ENCODE measurements around the gene PRICKLE3. TPM values are rescaled to one million over a fixed set of nuclear protein-coding genes. Genes with fewer than 3 reads are reported as not detected.

The PRICKLE3 gene
- total RNA-seq, 2 donors from 2014 or later, result 7.5 to 13.2 TPM

- H3K27ac ChIP-seq, result no peak overlapping the region
- 86 to 88% methylated on average over 2 of the region's 2 CpGs for WGBS, 2 donors
- no peaks in the 10 kb centered on the region for H3K27me3 ChIP-seq
- TF ChIP-seq, protein P1, sequence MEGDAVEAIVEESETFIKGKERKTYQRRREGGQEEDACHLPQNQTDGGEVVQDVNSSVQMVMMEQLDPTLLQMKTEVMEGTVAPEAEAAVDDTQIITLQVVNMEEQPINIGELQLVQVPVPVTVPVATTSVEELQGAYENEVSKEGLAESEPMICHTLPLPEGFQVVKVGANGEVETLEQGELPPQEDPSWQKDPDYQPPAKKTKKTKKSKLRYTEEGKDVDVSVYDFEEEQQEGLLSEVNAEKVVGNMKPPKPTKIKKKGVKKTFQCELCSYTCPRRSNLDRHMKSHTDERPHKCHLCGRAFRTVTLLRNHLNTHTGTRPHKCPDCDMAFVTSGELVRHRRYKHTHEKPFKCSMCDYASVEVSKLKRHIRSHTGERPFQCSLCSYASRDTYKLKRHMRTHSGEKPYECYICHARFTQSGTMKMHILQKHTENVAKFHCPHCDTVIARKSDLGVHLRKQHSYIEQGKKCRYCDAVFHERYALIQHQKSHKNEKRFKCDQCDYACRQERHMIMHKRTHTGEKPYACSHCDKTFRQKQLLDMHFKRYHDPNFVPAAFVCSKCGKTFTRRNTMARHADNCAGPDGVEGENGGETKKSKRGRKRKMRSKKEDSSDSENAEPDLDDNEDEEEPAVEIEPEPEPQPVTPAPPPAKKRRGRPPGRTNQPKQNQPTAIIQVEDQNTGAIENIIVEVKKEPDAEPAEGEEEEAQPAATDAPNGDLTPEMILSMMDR (IDR thresholded peaks at IDR 0.05), result no peak
- TF ChIP-seq POLR2A (IDR thresholded peaks at IDR 0.05), result no peak
- intact Hi-C loops (cut with DNase I), result no loop called here
- H3K9me3 ChIP-seq, result no peaks in the 10 kb centered on the region
- H3K36me3 ChIP-seq (replicated peaks in 1 of 2; ENCODE audit: insufficient read depth in 1 of 2, low read depth in 2 of 2), result no peaks in the 10 kb centered on the region
- H3K4me1 ChIP-seq, result no peaks in the 10 kb centered on the region
- DNase-seq, result no peak
- H3K4me3 ChIP-seq, result no peak overlapping the region
- no peak for ATAC-seq
Measured at GRCh38 chrX:49214416-49214815, 28.2 kb upstream of the PRICKLE3 start.

- no peak for TF ChIP-seq POLR2A (IDR thresholded peaks at IDR 0.05)
- TF ChIP-seq, protein P1 (IDR thresholded peaks at IDR 0.05), result no peak
- Histone ChIP-seq H3K36me3 (replicated peaks in 1 of 2; ENCODE audit: insufficient read depth in 1 of 2, low read depth in 2 of 2) (no peaks in the 10 kb centered on the region), H3K27ac (no peak overlapping the region), H3K9me3 (no peaks in the 10 kb centered on the region), H3K27me3 (no peaks in the 10 kb centered on the region), H3K4me3 (no peak overlapping the region), H3K4me1 (no peaks in the 10 kb centered on the region)
- 38 to 45% methylated on average over 1 of the region's 1 CpG for WGBS, 2 donors
- intact Hi-C loops (cut with DNase I), result no loop called here
- DNase-seq (no peak), ATAC-seq (no peak)
Measured at GRCh38 chrX:49212861-49213260, 26.7 kb upstream of the PRICKLE3 start.

- intact Hi-C loops (cut with DNase I), result no loop called here
- H3K9me3 ChIP-seq, result no peaks in the 10 kb centered on the region
- WGBS, 2 donors, result 90% methylated on average over 2 of the region's 2 CpGs; no CpG with 5 or more reads in 1 of the 2 donors
- no peaks in the 10 kb centered on the region for H3K27me3 ChIP-seq
- H3K4me1 ChIP-seq, result no peaks in the 10 kb centered on the region
- no peak overlapping the region for H3K27ac ChIP-seq
- no peaks in the 10 kb centered on the region for H3K36me3 ChIP-seq (replicated peaks in 1 of 2; ENCODE audit: insufficient read depth in 1 of 2, low read depth in 2 of 2)
- TF ChIP-seq, protein P1 (IDR thresholded peaks at IDR 0.05), result no peak
- no peak for TF ChIP-seq POLR2A (IDR thresholded peaks at IDR 0.05)
- no peak for ATAC-seq
- no peak for DNase-seq
- H3K4me3 ChIP-seq, result no peak overlapping the region
Measured at GRCh38 chrX:49212209-49212608, 26.0 kb upstream of the PRICKLE3 start.

GRCh38 chrX:49211074-49211473 lies 24.9 kb upstream of the PRICKLE3 start:
- Histone ChIP-seq H3K4me3 (no peak overlapping the region), H3K36me3 (replicated peaks in 1 of 2; ENCODE audit: insufficient read depth in 1 of 2, low read depth in 2 of 2) (no peaks in the 10 kb centered on the region), H3K9me3 (no peaks in the 10 kb centered on the region), H3K27me3 (no peaks in the 10 kb centered on the region), H3K4me1 (no peaks in the 10 kb centered on the region), H3K27ac (no peak overlapping the region)
- intact Hi-C loops (cut with DNase I), result no loop called here
- ATAC-seq (no peak), DNase-seq (no peak)
- WGBS, 2 donors, result 89 to 92% methylated on average over 4 to 9 of the region's 9 CpGs
- TF ChIP-seq, protein P1 (IDR thresholded peaks at IDR 0.05), result no peak
- no peak for TF ChIP-seq POLR2A (IDR thresholded peaks at IDR 0.05)

- no peak overlapping the region for H3K27ac ChIP-seq
- intact Hi-C loops (cut with DNase I), result no loop called here
- no peaks in the 10 kb centered on the region for H3K4me1 ChIP-seq
- H3K36me3 ChIP-seq (replicated peaks in 1 of 2; ENCODE audit: insufficient read depth in 1 of 2, low read depth in 2 of 2), result no peaks in the 10 kb centered on the region
- ATAC-seq, result no peak
- DNase-seq, result no peak
- H3K9me3 ChIP-seq, result no peaks in the 10 kb centered on the region
- H3K27me3 ChIP-seq, result no peaks in the 10 kb centered on the region
- TF ChIP-seq, protein P1 (IDR thresholded peaks at IDR 0.05), result no peak
- no peak for TF ChIP-seq POLR2A (IDR thresholded peaks at IDR 0.05)
- H3K4me3 ChIP-seq, result no peak overlapping the region
- 81% methylated on average over 5 of the region's 8 CpGs; no CpG with 5 or more reads in 1 of the 2 donors for WGBS, 2 donors
Measured at GRCh38 chrX:49210406-49210805, 24.2 kb upstream of the PRICKLE3 start.
